T-helper 2 cell (primary cell): Measurements from ENCODE around the gene PIK3R4.

Experiments used
- DNase-seq, 5 experiments: peaks; one replicate each; pipeline versions ENCODE4 v3.0.0 to v3.0.0-alpha.2; 2012 to 2022

PIK3R4 gene

DNA sequence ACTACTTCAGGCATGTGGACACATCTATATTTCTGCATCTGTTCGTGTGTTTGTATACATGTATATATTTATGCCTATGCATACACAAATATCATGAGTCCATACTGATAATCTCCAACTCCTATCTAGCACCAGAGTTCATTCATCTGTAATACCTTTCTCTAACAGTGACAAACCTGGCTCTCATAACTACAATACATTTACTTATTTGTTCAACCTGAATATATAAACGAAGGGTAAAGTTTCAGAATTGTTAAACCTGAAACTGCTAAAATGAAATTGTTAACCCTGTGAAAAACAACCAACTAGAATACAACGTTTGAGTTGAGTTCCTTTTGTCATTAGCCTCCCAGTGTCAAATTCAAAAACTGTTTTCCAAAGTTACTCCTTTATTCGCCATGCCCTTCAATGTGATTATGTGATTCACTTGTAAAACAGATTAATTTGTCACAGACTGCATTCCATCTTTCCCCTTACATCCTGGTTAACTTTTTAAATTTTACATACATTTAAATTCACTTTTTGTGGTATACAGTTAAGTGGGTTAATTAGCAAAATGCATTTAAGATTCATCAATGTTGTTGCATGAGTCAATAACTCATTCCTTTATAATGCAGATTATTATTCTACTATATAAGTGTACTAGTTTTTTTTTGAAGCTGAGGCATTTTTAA lies 58.5 kb downstream of the PIK3R4 start:
- peak in 1 of 5 experiments; percentile 40 for DNase-seq

DNA sequence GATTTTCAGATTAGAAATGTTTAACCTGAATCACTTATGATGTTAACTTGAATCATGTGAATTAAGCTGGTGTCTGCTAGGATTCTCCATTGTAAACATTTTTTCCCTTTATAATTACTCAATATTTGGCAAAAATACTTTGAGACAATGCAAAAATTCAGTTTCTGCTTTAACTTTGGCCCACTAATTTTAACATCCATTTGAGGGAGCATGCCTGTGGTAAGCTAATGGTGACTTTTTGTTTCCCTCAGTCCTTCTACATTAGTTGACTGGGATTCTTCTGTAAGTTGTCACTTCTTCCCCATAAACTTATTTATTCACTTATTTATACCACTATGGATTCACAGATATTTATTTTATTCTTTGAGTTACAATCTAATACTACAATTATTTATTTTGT lies 59.3 kb downstream of the PIK3R4 start:
- DNase-seq: no peak

GRCh38 chr3:130686833-130687232 lies 59.8 kb downstream of the PIK3R4 start:
- no peak for DNase-seq

GRCh38 chr3:130682131-130682530 lies 64.5 kb downstream of the PIK3R4 start:
- DNase-seq: no peak

DNA sequence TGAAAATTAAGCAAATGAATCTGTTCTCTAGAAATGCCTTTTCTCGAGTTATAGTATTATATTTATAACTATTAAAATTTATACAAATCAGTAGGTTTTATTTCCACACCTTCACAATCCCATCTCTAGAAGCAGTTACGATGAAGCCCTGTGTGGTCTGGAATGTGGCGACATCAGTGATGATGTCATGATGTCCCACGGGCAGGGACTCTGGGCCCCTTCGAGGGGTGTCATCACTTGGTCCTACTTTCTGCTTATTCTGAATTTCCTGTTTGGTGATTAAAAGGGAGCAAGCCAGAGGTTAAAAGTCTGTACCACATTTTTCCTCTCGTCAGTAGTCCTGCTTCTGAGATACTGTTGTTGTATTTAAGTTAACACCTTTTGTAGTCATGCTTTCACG lies 67.4 kb downstream of the PIK3R4 start:
- DNase-seq: no peak

GRCh38 chr3:130677343-130677742 lies 69.3 kb downstream of the PIK3R4 start:
- DNase-seq: no peak

GRCh38 chr3:130671545-130672312 lies 74.9 kb downstream of the PIK3R4 start:
- peak in 1 of 5 experiments; percentile 53 for DNase-seq

DNA sequence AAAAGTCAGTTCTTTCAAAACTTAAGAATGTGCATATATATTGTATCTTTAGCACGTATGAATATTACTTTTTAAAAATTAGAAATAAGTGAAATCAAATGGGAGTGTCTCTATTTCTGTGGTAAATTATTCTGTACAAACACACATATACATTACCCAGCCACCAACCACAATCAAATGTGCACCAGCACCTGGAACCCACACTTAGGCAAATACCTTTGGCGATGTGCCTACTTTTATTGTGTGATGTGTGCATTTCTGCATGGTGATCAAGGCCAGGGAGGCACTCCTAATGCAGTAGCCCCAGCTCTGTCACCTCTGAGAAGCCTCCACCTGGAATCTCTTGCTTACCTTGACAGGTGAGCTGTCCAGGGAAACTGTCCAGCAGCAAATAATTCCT lies 76.9 kb downstream of the PIK3R4 start:
- DNase-seq: no peak

DNA sequence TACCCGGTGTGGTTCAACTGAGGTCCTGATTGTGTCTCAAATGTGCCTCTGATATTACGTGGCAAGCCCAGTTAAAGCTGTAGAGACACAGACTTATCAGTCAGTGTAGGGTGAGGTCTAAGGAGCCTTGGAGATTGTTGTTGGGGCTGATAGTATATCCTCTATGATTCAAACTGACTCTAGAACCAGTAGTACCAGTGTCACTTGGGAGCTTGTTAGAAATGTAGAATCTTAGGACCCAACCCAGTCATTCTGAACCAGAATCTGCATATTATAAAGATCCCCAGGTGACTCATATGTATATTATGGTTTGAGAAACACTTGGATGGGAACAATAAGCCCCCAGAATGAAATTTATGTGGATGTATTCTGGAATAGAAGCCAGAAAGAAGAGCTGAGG lies 83.5 kb downstream of the PIK3R4 start:
- no peak for DNase-seq

GRCh38 chr3:130662501-130662996 lies 84.1 kb downstream of the PIK3R4 start:
- no peak for DNase-seq

DNA sequence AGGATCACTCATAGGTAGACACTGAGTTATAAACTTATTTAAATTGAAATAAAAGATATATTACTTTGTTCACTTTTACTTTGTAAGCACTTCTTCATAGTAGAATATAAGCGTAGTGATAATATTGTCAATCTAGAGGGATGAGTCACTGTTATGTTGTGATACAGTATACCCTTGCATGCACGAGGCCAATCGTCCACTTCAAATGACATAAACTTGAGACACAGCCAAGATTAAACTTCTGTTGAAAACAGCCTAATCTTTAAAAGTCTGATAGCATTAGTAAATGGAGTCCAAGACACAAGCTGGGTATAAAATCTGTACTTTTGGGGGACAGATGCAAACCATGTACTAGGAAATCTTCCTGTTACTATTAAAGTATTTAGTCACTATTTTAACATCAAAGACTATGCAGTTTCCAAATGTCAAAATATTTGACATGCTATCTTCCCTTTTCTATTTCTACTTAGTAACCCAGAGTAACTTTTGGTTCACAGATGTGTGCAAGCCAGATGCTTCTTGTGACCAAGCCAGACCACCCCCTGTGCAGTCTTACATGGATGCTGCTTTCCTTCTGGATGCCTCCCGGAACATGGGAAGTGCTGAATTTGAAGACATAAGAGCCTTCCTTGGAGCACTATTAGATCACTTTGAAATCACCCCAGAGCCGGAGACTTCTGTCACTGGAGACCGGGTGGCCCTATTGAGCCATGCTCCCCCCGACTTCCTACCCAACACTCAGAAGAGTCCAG lies 85.3 kb downstream of the PIK3R4 start:
- DNase-seq: no peak

DNA sequence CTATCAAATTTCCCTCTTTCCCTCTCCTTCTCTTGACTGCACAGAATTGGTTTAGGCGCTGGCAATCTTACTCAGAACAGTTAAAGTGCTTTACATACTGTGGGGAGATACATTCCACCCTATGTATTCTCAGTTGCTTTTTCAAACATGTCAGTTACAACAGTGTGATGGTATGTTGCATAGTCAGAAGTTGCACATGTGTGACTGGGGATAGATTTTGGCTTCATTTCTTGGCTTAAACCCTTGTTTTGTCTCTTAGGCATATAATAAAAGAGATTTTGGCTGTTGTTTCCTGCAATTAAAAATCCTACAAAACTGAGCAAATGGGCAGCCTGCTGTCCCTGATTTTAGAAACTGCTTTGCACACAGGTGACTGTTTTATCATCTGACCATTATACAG lies 86.7 kb downstream of the PIK3R4 start:
- no peak for DNase-seq

DNA sequence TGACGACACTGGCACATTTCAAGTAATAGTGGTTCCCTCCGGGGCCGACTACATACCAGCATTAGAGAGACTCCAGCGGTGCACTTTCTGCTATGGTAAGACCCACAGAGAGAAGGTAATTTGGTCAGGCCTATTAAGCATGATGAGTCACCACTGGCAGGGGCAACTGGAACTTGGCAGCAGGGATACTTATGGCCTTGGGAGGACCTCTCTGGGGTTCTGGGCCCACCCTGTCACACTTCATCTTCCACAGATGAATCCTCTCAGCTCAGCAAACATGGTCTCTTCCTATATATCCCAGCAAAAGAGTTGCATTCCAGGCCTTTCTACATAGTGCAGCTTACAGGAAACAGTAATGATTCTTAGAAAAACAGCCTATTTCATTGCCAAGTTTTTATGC lies 88.0 kb downstream of the PIK3R4 start:
- DNase-seq: no peak

DNA sequence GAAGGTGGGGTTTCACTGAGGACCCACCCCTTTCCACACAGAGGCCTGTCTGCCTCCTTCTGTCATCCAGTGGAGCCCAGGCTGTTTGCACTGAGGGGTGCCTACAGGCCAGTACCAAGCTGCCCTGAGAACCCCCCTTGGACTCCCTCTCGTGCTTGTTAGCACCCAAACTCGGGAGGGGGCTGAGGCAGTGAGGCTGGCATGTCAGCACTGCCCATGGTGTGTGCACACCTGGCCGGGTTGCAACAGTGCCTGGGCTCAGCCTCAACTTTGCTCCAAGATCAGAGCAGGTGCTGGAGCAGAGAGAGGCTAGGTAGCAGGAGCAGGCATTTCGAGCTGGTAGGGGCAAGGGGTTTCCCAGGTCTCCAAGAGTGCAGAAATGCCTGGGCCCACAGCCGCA lies 90.0 kb downstream of the PIK3R4 start:
- DNase-seq: no peak

DNA sequence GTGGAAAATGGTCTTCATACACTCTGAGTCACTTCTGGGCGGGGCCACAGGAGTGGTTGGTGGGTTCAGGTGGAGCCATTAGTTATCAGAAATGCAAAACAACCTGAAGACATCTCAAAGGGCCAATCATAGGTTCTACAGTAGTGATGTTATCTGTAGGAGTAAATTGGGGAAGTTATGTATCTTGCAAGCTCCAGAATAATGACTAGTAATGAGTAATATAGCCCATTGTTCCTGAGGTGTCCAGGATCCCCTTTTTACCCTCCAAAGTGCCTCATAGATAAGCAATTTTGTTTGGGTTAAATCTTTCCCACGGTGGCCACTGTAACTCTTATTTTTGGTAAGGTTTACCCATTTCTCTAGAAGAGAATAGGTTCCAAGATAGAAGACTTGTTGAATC lies 91.7 kb downstream of the PIK3R4 start:
- no peak for DNase-seq

DNA sequence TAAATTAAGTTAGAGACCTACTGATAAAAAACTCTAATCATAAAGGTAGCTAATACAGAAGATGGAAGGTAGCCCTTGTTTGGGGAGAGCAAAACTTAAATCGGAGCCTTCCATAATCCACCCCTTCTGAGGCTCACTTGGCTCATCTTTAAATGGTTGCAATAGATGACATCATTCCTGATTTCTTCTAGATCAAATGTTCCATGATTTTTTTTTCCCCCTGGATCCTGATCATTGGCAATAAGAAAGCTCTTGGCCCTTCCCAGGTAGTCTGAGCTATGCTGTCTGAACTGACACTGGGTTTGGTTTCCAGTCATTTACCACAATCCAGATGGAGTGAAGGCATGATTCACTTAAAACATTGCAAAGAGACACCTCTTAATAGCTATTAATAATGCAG lies 92.5 kb downstream of the PIK3R4 start:
- DNase-seq: no peak

GRCh38 chr3:130649061-130649654 lies 97.5 kb downstream of the PIK3R4 start:
- DNase-seq: no peak

- no peak for DNase-seq
Measured at GRCh38 chr3:130648293-130648692, 98.3 kb downstream of the PIK3R4 start.

- DNase-seq: no peak
Measured at GRCh38 chr3:130645261-130645660, 101.4 kb downstream of the PIK3R4 start.

DNA sequence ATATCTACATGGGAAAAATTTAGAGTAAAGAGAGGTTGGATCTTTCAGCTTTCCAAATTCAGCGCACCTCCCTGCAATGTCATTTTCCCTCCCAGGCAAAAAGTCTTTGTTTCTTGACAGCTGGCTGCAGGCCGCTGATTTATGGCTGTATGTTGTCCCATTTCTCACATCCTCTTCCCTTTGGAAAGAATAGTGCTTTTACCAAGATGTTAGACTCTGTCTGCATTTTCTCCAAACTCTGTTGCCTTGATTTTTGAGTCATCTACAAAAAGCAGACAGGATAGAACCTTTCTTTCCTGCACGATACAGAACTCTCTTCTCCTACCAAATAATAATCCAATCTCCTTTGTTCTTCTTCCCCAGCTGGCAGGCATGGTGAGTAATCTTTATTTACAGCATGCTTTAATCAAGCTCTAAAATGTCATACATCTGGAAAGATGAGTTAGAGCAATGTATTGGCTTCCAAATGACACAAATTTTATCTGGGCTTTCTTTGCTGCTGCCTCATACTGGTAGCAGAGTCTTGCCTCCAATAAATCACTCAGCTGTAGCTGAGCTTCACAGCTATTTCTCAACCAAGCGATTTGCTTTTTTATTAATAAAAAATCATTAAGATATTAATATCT lies 101.9 kb downstream of the PIK3R4 start:
- no peak for DNase-seq

DNA sequence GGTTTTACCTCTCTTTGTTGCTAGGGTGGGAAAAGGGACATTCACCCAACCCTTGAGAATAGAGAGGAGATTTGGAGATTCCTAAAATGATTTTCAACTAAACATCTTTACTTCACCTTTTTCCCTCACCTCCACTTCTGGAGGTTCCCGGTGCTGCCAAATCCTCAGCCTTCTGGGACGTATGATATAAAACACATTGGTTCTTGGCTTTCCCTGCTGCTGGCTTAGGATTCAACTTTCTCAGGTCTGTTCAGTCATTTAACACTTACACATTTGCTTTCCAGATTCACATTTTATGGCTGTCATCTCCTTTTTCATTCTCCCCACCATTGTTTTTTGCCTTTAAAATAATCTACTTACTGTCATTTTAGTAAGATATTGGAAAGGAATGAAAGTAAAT lies 106.6 kb downstream of the PIK3R4 start:
- no peak for DNase-seq

DNA sequence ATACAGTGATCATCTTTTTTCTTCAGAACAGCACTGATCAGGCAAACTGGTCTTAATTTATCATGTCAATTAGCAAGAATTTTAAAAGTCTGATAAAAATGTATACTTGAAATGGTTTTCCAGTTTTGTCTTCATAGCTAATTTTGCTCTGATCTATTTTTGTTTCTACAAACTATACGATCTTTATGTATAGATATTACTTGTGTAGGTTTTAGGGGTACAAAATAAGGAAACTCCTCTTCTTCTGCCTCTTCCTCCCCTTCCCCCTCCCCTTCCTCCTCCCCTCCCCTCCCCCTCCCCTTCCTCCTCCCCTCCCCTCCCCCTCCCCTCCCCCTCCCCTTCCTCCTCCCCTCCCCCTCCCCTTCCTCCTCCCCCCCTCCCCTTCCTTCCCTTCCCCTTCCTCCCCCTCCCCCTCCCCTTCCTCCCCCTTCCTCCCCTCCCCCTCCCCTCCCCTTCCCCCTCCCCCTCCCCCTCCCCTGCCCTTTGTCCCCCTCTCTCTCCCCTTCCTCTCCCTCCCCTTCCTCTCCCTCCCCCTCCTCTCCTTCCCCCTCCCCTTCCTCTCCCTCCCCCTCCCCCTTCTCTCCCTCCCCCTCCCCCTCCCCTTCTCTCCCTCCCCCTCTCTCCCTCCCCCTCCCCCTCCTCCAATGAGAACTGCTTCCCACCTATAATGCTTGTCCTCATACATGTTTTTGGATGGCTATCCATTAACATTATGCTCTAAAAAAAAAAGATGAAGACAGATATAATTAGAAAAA lies 110.0 kb downstream of the PIK3R4 start:
- no peak for DNase-seq
